MCF 10A (cell line): ENCODE data around the gene ALOX5. TPM values are rescaled to one million over a fixed set of nuclear protein-coding genes. Genes with fewer than 3 reads are reported as not detected.

Experiments used
- BruUV-seq: library from RNA; stranded (reverse); fragments of 400-500 nt; replicated peaks from 2 replicates; lab custom pipeline; 2021; lab: Mats Ljungman, UMichigan
- CTCF ChIA-PET: fragments of 300-600 bp; sonication (Branson Sonifier 250); formaldehyde crosslinking; extraction: SDS; loops from one replicate; lab custom pipeline; 2021; ENCODE audit warnings: antibody characterized with exemption, inconsistent platforms; lab: Yijun Ruan, JAX
- POLR2A ChIA-PET: fragments of 300-600, 350-650 bp; sonication (Branson Sonifier 250); formaldehyde crosslinking; extraction: SDS; loops from one replicate; lab custom pipeline; 2020; ENCODE audit warnings: antibody characterized with exemption, inconsistent platforms; lab: Yijun Ruan, JAX
- DNase-seq: peaks from one replicate; pipeline ENCODE4 v3.0.0-alpha.2; 2018; ENCODE audit not compliant: unreplicated experiment
- H3K27ac Mint-ChIP-seq: one replicate; pipeline ENCODE4 v1.8.0; 2022; ENCODE audit warnings: mild to moderate bottlenecking, low read depth, mixed read lengths; ENCODE audit not compliant: unreplicated experiment
- H3K27me3 Mint-ChIP-seq: one replicate; pipeline ENCODE4 v1.8.0; 2022; ENCODE audit warnings: mixed read lengths; ENCODE audit not compliant: insufficient read depth, unreplicated experiment
- H3K36me3 Mint-ChIP-seq: one replicate; pipeline ENCODE4 v1.8.0; 2022; ENCODE audit warnings: mild to moderate bottlenecking, moderate library complexity, mixed read lengths; ENCODE audit not compliant: insufficient read depth, unreplicated experiment
- H3K4me1 Mint-ChIP-seq: one replicate; pipeline ENCODE4 v1.8.0; 2022; ENCODE audit warnings: mixed read lengths; ENCODE audit not compliant: insufficient read depth, unreplicated experiment
- H3K4me3 Mint-ChIP-seq: one replicate; pipeline ENCODE4 v1.8.0; 2022; ENCODE audit warnings: mild to moderate bottlenecking, moderate library complexity, mixed read lengths; ENCODE audit not compliant: unreplicated experiment
- H3K9me3 Mint-ChIP-seq: one replicate; pipeline ENCODE4 v1.8.0; 2022; ENCODE audit warnings: mixed read lengths; ENCODE audit not compliant: unreplicated experiment
- CTCF ChIP-seq: fragments of 200-600 bp; IDR thresholded peaks from one replicate; pipeline ENCODE4 v1.8.0; 2022; ENCODE audit warnings: antibody characterized with exemption, mild to moderate bottlenecking; ENCODE audit not compliant: unreplicated experiment
- intact Hi-C: fragments of 100-400 bp; cut with micrococcal nuclease; formaldehyde crosslinking; loops from 2 replicates; pipeline ENCODE4 v1.14.1; 2022
- total RNA-seq: library from RNA; stranded (reverse); gene quantifications from 2 replicates; pipeline ENCODE4 v1.2.3, GENCODE V29; 2022

ALOX5 gene
- total RNA-seq, 1 experiment from 2014 or later = not detected

GRCh38 chr10:45374350-45375052 is 485 bp downstream of the ALOX5 start:
- no TSS peak for BruUV-seq

GRCh38 chr10:45375101-45375500 is 1.1 kb downstream of the ALOX5 start:
- CTCF ChIA-PET = interaction anchor here (1.2 kb wide), 2 partner anchors 37 to 140 kb away, joined by 4 to 5 read pairs; no protein-coding TSS in a partner anchor
- POLR2A ChIA-PET = no interaction called here
- intact Hi-C loops = no loop called here
- Mint-ChIP-seq H3K36me3 (no peaks in the 10 kb centered on the region), H3K9me3 (no peaks in the 10 kb centered on the region), H3K27ac (no peak overlapping the region), H3K4me1 (no peaks in the 10 kb centered on the region), H3K27me3 (peaks cover 50% of the 10 kb centered on the region), H3K4me3 (no peak overlapping the region)
- no peak for DNase-seq
- BruUV-seq = no TSS peak
- TF ChIP-seq CTCF = no peak

More at GRCh38 chr10:45374350-45375052, 485 bp downstream of the ALOX5 start:
- Mint-ChIP-seq H3K27me3 (peaks cover 56% of the 10 kb centered on the region), H3K36me3 (no peaks in the 10 kb centered on the region), H3K27ac (no peak overlapping the region), H3K4me3 (no peak overlapping the region), H3K4me1 (no peaks in the 10 kb centered on the region), H3K9me3 (no peaks in the 10 kb centered on the region)
- ChIA-PET CTCF (interaction anchor here (1.2 kb wide), 2 partner anchors 38 to 140 kb away, joined by 4 to 5 read pairs; no protein-coding TSS in a partner anchor), POLR2A (no interaction called here)
- TF ChIP-seq CTCF = no peak
- intact Hi-C loops = no loop called here
- DNase-seq = no peak

- intact Hi-C loops = no loop called here
- no peak overlapping the region for H3K4me3 Mint-ChIP-seq
- H3K27me3 Mint-ChIP-seq = peaks cover 43% of the 10 kb centered on the region
- H3K27ac Mint-ChIP-seq = no peak overlapping the region
- ChIA-PET POLR2A (no interaction called here), CTCF (interaction anchor here (1.2 kb wide), 2 partner anchors 37 to 141 kb away, joined by 4 to 5 read pairs; no protein-coding TSS in a partner anchor)
- BruUV-seq = no TSS peak
- no peaks in the 10 kb centered on the region for H3K4me1 Mint-ChIP-seq
- no peaks in the 10 kb centered on the region for H3K9me3 Mint-ChIP-seq
- no peaks in the 10 kb centered on the region for H3K36me3 Mint-ChIP-seq
- no peak for DNase-seq
- TF ChIP-seq CTCF = no peak
Measured at GRCh38 chr10:45375716-45376231, 1.8 kb downstream of the ALOX5 start.

- H3K9me3 Mint-ChIP-seq = no peaks in the 10 kb centered on the region
- H3K27ac Mint-ChIP-seq = no peak overlapping the region
- DNase-seq = no peak
- BruUV-seq = no TSS peak
- TF ChIP-seq CTCF = no peak
- H3K36me3 Mint-ChIP-seq = no peaks in the 10 kb centered on the region
- ChIA-PET POLR2A (no interaction called here), CTCF (no interaction called here)
- H3K4me3 Mint-ChIP-seq = no peak overlapping the region
- intact Hi-C loops = no loop called here
- peaks cover 38% of the 10 kb centered on the region for H3K27me3 Mint-ChIP-seq
- no peaks in the 10 kb centered on the region for H3K4me1 Mint-ChIP-seq
Measured at GRCh38 chr10:45376371-45376801, 2.4 kb downstream of the ALOX5 start.
